Measurements from ENCODE around the gene LLGL1. TPM values are rescaled to one million over a fixed set of nuclear protein-coding genes. Genes with fewer than 3 reads are reported as not detected.
A peak's percentile ranks its signal among the peaks of the same experiment; 100 is the strongest.

Gene LLGL1
- 25.6 TPM for total RNA-seq
- polyA plus RNA-seq, result 24.5 TPM

DNA sequence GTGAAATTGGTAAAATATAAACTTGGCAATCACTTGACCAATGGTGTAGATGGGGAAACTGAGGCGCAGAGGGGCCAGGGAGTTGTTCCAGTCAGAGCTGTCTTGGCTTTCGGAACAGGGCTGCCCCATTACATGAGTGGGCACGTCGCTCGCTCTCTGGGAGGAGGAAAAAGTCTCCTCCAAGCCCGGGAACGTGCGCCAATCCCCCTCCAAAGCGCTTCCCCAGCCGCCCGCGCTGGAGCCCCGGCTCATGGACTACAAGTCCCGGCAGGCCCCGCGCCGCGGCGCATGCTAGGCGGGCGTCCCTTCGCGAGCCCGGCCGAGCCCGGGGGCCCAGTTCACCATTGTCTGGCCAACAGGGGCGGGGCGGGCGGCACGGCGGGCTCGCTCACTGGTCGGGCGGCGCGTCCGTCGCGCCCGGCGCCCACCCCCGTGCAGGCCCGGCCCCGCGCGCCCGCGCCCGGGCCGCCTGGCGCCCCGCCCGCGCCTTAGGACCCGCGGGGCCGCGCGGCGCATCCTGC lies at the start of gene LLGL1:
Gene LLGL1 (plus strand): TSS at position 515 of the 521 bp plus-strand sequence. CDS start 48 bp downstream, outside the sequence.
- Histone ChIP-seq H3K36me3 (ENCODE audit: insufficient read depth) (no peaks in the 10 kb centered on the region), H3K4me1 (ENCODE audit: insufficient read depth) (no peaks in the 10 kb centered on the region), H3K4me3 (ENCODE audit: low read depth, low read length) (peak within 1 kb of the TSS; percentile 90), H3K27ac (ENCODE audit: low read depth) (peak within 1 kb of the TSS; percentile 54)
- WGBS, result under 1% methylated on average over 60 of the region's 60 CpGs
- peak; percentile 87 for DNase-seq (ENCODE audit: extremely low spot score)

GRCh38 chr17:18176176-18176575 lies 49.3 kb upstream of the LLGL1 start:
- no peak overlapping the region for H3K4me3 ChIP-seq (ENCODE audit: low read depth, low read length)
- 74% methylated on average over 7 of the region's 7 CpGs for WGBS
- no peaks in the 10 kb centered on the region for H3K36me3 ChIP-seq (ENCODE audit: insufficient read depth)
- H3K4me1 ChIP-seq (ENCODE audit: insufficient read depth), result no peaks in the 10 kb centered on the region
- DNase-seq (ENCODE audit: extremely low spot score), result no peak
- H3K27ac ChIP-seq (ENCODE audit: low read depth), result no peak overlapping the region

- Histone ChIP-seq H3K27ac (ENCODE audit: low read depth) (no peak overlapping the region), H3K4me1 (ENCODE audit: insufficient read depth) (no peaks in the 10 kb centered on the region), H3K36me3 (ENCODE audit: insufficient read depth) (no peaks in the 10 kb centered on the region), H3K4me3 (ENCODE audit: low read depth, low read length) (no peak overlapping the region)
- DNase-seq (ENCODE audit: extremely low spot score), result no peak
Observed at GRCh38 chr17:18177133-18177532, 48.3 kb upstream of the LLGL1 start.

GRCh38 chr17:18177722-18178121 lies 47.7 kb upstream of the LLGL1 start:
- no peaks in the 10 kb centered on the region for H3K36me3 ChIP-seq (ENCODE audit: insufficient read depth)
- H3K4me1 ChIP-seq (ENCODE audit: insufficient read depth), result no peaks in the 10 kb centered on the region
- no peak for DNase-seq (ENCODE audit: extremely low spot score)
- no peak overlapping the region for H3K4me3 ChIP-seq (ENCODE audit: low read depth, low read length)
- H3K27ac ChIP-seq (ENCODE audit: low read depth), result no peak overlapping the region
- whole genome bisulfite sequencing, result 93% methylated on average over 8 of the region's 8 CpGs

DNA sequence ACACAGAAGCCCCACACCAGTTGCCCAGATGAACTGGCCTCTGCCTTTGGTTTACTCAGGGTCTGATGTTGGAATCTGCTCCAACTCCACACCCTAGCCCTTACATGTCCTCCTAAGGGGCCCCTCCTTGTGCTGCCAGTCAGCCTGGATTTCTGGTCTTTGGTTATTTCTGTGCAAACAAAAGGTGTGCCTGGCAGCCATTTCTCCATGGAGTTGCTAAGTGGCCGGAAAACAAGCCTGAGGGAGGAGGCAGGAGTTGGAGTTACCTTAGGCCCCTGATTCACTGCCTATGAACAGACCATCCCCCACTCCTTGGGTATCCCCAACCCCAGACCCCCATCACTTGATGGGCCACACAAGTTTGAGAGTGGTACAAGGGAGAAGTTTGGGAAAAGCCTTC lies 46.2 kb upstream of the LLGL1 start:
- no peaks in the 10 kb centered on the region for H3K36me3 ChIP-seq (ENCODE audit: insufficient read depth)
- H3K27ac ChIP-seq (ENCODE audit: low read depth), result no peak overlapping the region
- no peaks in the 10 kb centered on the region for H3K4me1 ChIP-seq (ENCODE audit: insufficient read depth)
- no peak for DNase-seq (ENCODE audit: extremely low spot score)
- WGBS, result 82% methylated on average over 1 of the region's 1 CpG
- H3K4me3 ChIP-seq (ENCODE audit: low read depth, low read length), result no peak overlapping the region

- DNase-seq (ENCODE audit: extremely low spot score), result no peak
- Histone ChIP-seq H3K27ac (ENCODE audit: low read depth) (no peak overlapping the region), H3K4me1 (ENCODE audit: insufficient read depth) (no peaks in the 10 kb centered on the region), H3K4me3 (ENCODE audit: low read depth, low read length) (no peak overlapping the region), H3K36me3 (ENCODE audit: insufficient read depth) (no peaks in the 10 kb centered on the region)
- 93% methylated on average over 7 of the region's 7 CpGs for WGBS
Observed at GRCh38 chr17:18179804-18180203, 45.6 kb upstream of the LLGL1 start.

- DNase-seq (ENCODE audit: extremely low spot score), result no peak
- Histone ChIP-seq H3K36me3 (ENCODE audit: insufficient read depth) (no peaks in the 10 kb centered on the region), H3K4me1 (ENCODE audit: insufficient read depth) (no peaks in the 10 kb centered on the region), H3K27ac (ENCODE audit: low read depth) (no peak overlapping the region), H3K4me3 (ENCODE audit: low read depth, low read length) (no peak overlapping the region)
- WGBS, result 67% methylated on average over 5 of the region's 5 CpGs
Observed at GRCh38 chr17:18181358-18181757, 44.1 kb upstream of the LLGL1 start.

GRCh38 chr17:18182110-18182977 lies 43.1 kb upstream of the LLGL1 start:
- DNase-seq (ENCODE audit: extremely low spot score), result no peak
- H3K36me3 ChIP-seq (ENCODE audit: insufficient read depth), result no peaks in the 10 kb centered on the region
- H3K4me3 ChIP-seq (ENCODE audit: low read depth, low read length), result peak overlapping the region; percentile 90
- 12% methylated on average over 28 of the region's 28 CpGs for WGBS
- no peaks in the 10 kb centered on the region for H3K4me1 ChIP-seq (ENCODE audit: insufficient read depth)
- peak overlapping the region; percentile 91 for H3K27ac ChIP-seq (ENCODE audit: low read depth)

DNA sequence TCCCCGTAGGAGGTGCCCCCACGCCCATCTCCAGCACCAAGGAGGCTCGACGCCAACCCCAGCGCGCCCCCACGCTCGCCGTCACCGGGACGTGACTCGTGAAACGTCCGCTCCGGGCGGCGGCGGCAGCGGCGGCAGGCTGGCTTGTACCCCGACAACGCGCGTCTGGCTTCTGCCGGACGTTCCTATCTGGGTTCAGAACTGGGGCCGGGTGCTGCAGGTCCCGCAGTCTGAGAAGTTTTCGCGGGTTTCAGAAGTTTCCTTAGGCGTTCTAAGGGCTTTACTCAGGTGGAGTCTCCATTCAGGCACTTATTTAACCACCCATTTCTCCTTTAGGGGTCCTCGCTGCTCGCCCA lies 42.5 kb upstream of the LLGL1 start:
- Histone ChIP-seq H3K36me3 (ENCODE audit: insufficient read depth) (no peaks in the 10 kb centered on the region), H3K4me3 (ENCODE audit: low read depth, low read length) (peak overlapping the region; percentile 90), H3K27ac (ENCODE audit: low read depth) (peak overlapping the region; percentile 91), H3K4me1 (ENCODE audit: insufficient read depth) (no peaks in the 10 kb centered on the region)
- no peak for DNase-seq (ENCODE audit: extremely low spot score)
- WGBS, result under 1% methylated on average over 33 of the region's 33 CpGs

DNA sequence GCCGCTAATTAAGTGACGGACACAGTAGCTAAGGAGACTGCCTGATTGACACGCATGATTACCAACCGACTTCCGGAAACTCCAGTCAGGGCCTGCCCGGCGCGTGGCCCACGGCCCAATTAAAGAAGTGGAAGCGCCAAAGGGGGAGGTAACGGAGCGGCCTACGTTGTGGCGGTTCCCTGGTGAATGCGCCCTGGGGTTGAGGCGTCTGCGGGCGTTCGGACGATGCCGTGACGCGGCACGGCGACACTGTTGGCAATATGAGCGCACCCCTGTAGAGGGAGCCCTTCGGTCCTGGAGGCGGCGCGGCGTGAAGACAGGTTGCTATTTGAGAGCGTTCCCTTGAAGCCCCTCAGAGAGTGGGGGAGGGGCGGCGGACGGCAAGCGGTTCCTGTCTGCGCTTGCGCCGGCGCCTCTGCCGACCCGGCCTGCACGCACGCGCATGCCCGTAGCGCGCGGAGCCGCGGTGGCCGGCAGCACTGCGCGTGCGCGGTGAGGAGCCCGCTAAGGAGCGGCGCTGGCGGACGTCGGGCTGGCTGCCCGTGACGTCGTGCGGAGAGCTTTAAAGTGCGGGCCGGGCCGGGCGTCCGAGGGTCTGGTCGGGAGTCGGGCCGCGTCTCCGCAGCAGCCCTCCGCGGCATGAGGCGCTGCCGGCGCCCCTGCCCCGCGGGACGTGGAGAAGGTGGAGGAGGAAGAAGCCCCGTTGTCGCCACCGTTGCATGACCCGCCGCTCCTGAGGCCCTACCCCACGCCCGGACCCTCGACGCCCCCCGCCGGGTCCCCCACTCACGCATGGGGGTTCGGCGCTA lies 41.9 kb upstream of the LLGL1 start, which contains the start of gene ALKBH5:
Gene ALKBH5 (plus strand): TSS at position 495 of the 809 bp plus-strand sequence. CDS start 416 bp downstream, outside the sequence.
- under 1% methylated on average over 98 of the region's 98 CpGs for WGBS
- H3K4me3 ChIP-seq (ENCODE audit: low read depth, low read length), result peak within 1 kb of the TSS; percentile 90
- peak within 1 kb of the TSS; percentile 91 for H3K27ac ChIP-seq (ENCODE audit: low read depth)
- no peaks in the 10 kb centered on the region for H3K36me3 ChIP-seq (ENCODE audit: insufficient read depth)
- peak; percentile 98 for DNase-seq (ENCODE audit: extremely low spot score)
- H3K4me1 ChIP-seq (ENCODE audit: insufficient read depth), result no peaks in the 10 kb centered on the region

- Histone ChIP-seq H3K27ac (ENCODE audit: low read depth) (peak overlapping the region; percentile 89), H3K36me3 (ENCODE audit: insufficient read depth) (no peaks in the 10 kb centered on the region), H3K4me1 (ENCODE audit: insufficient read depth) (no peaks in the 10 kb centered on the region), H3K4me3 (ENCODE audit: low read depth, low read length) (peak overlapping the region; percentile 90)
- WGBS, result under 1% methylated on average over 92 of the region's 92 CpGs
- no peak for DNase-seq (ENCODE audit: extremely low spot score)
Observed at GRCh38 chr17:18184143-18185031, 41.0 kb upstream of the LLGL1 start.

- 10% methylated on average over 3 of the region's 3 CpGs for WGBS
- Histone ChIP-seq H3K4me1 (ENCODE audit: insufficient read depth) (no peaks in the 10 kb centered on the region), H3K36me3 (ENCODE audit: insufficient read depth) (no peaks in the 10 kb centered on the region), H3K4me3 (ENCODE audit: low read depth, low read length) (peak overlapping the region; percentile 90), H3K27ac (ENCODE audit: low read depth) (no peak overlapping the region)
- no peak for DNase-seq (ENCODE audit: extremely low spot score)
Observed at GRCh38 chr17:18185391-18185790, 40.0 kb upstream of the LLGL1 start.
